ENCODE measurements around the gene FGFR2. TPM values are rescaled to one million over a fixed set of nuclear protein-coding genes. Genes with fewer than 3 reads are reported as not detected.

Gene FGFR2
- total and polyA plus RNA-seq, 9 of the 15 experiments (the other 6 are each of a cell fraction or from before 2014, with no cell fraction given) = 0.20 TPM; not detected in 8

DNA sequence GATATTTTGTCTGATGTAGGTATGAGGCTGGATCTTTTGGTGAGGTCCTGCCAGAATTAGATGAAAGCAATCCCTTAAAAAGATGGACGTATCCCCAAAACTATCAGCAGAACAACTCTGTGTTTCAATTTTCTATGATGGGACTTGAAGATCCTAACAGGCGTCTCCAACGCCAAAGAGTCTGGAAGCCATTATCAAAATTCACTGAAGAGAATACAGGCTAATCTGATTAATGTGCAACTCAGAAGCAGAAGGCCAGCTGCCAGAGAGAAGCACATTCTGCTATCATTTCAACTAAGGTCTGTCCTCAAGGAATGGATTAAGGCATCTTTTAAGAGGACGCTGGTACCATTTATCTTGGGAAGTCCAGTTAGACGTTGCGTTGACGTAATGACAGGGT, 119.7 kb downstream of the FGFR2 start:
- FAIRE-seq (no peak), ATAC-seq (no peak), DNase-seq (ENCODE audit: extremely low read depth in 1 of 4, low spot score in 3 of 4) (no peak)
- H3K9me1 ChIP-seq (ENCODE audit: control insufficient read depth, insufficient read depth, low read length) = no peaks in the 10 kb centered on the region
- intact Hi-C loops (cut with micrococcal nuclease) (no loop called here), in situ Hi-C loops (cut with MboI) (no loop called here)
- H3K9me3 ChIP-seq (replicated peaks; ENCODE audit: control insufficient read depth, insufficient read depth, low read depth, low read length) = no peaks in the 10 kb centered on the region
- no peak overlapping the region for H3K4me2 ChIP-seq (ENCODE audit: insufficient read depth, low read length)
- H3K4me1 ChIP-seq (replicated peaks in 1 of 2; ENCODE audit: control insufficient read depth in 2 of 2, insufficient read depth in 2 of 2, low read length in 2 of 2) = no peaks in the 10 kb centered on the region
- no peak for TF ChIP-seq POLR3A (IDR thresholded peaks at IDR 0.05; ENCODE audit: borderline replicate concordance, extremely low read depth, insufficient read depth, insufficient read length)
- no peak for TF ChIP-seq ZNF174 (CRISPR knock-in tag; IDR thresholded peaks at IDR 0.05)
- TF ChIP-seq MECOM (CRISPR knock-in tag; IDR thresholded peaks at IDR 0.05) = no peak
- TF ChIP-seq RBM22 (IDR thresholded peaks at IDR 0.05; ENCODE audit: low read depth, low read length, poor library complexity, severe bottlenecking) = no peak
- TF ChIP-seq ZBED1 (IDR thresholded peaks at IDR 0.05) = no peak
- TF ChIP-seq CREB1 (IDR thresholded peaks at IDR 0.05) = no peak
- no peak for TF ChIP-seq CREB1 (CRISPR knock-in tag; IDR thresholded peaks at IDR 0.05)
- TF ChIP-seq YBX1 (IDR thresholded peaks at IDR 0.05) = no peak
- TF ChIP-seq BRD9 (IDR thresholded peaks at IDR 0.05; ENCODE audit: low read depth, partially characterized antibody) = no peak
- TF ChIP-seq NELFE (IDR thresholded peaks at IDR 0.05; ENCODE audit: insufficient read depth, insufficient read length) = no peak
- no peaks in the 10 kb centered on the region for H3K36me3 ChIP-seq (ENCODE audit: control insufficient read depth, insufficient read depth, low read length)
- no TSS peak for BruUV-seq (replicated peaks)
- H3K4me3 ChIP-seq = no peak overlapping the region
- no peaks in the 10 kb centered on the region; a peak in 3 of 5 replicates for H3K27me3 ChIP-seq (ENCODE audit: control insufficient read depth in 2 of 2, insufficient read depth in 2 of 2, low read length in 2 of 2)
- no peak overlapping the region for H3K27ac ChIP-seq (ENCODE audit: extremely low read depth, low read depth, low read length)
- ChIA-PET POLR2A (no interaction called here), CTCF (ENCODE audit: low intra/inter-chr PET ratio) (no interaction called here)
- H3K9ac ChIP-seq (ENCODE audit: insufficient read depth in 1 of 2, low read depth in 2 of 2, low read length in 2 of 2) = no peak overlapping the region
- WGBS (ENCODE audit: insufficient coverage, low coverage, missing lambda C conversion rate) = 0% methylated on average over 6 of the region's 7 CpGs
- no peaks in the 10 kb centered on the region for H4K20me1 ChIP-seq (replicated peaks; ENCODE audit: control insufficient read depth, insufficient read depth, low read length)
- no peak overlapping the region for H2AFZ ChIP-seq (ENCODE audit: low read depth, low read length)
- H3K79me2 ChIP-seq (ENCODE audit: control insufficient read depth, insufficient read depth, low read length) = no peaks in the 10 kb centered on the region
